GM19099 (cell line): ENCODE measurements around the gene STK11.

Source experiments
- POLR2A ChIP-seq: IDR thresholded peaks from 3 replicates; pipeline ENCODE4 v1.6.1; 2011; ENCODE audit warnings: low read depth; ENCODE audit not compliant: insufficient read length; ENCODE audit errors: extremely low read depth

STK11 gene

GRCh38 chr19:1205114-1206099, at the start of gene STK11:
Gene STK11 (plus strand): TSS chr19:1205778. CDS start chr19:1206914, 1,136 bp downstream.
- peak; percentile 76 for TF ChIP-seq POLR2A

GRCh38 chr19:1156305-1156801, 49.2 kb upstream of the STK11 start:
- TF ChIP-seq POLR2A: no peak

GRCh38 chr19:1156830-1157615, 48.6 kb upstream of the STK11 start:
- no peak for TF ChIP-seq POLR2A

DNA sequence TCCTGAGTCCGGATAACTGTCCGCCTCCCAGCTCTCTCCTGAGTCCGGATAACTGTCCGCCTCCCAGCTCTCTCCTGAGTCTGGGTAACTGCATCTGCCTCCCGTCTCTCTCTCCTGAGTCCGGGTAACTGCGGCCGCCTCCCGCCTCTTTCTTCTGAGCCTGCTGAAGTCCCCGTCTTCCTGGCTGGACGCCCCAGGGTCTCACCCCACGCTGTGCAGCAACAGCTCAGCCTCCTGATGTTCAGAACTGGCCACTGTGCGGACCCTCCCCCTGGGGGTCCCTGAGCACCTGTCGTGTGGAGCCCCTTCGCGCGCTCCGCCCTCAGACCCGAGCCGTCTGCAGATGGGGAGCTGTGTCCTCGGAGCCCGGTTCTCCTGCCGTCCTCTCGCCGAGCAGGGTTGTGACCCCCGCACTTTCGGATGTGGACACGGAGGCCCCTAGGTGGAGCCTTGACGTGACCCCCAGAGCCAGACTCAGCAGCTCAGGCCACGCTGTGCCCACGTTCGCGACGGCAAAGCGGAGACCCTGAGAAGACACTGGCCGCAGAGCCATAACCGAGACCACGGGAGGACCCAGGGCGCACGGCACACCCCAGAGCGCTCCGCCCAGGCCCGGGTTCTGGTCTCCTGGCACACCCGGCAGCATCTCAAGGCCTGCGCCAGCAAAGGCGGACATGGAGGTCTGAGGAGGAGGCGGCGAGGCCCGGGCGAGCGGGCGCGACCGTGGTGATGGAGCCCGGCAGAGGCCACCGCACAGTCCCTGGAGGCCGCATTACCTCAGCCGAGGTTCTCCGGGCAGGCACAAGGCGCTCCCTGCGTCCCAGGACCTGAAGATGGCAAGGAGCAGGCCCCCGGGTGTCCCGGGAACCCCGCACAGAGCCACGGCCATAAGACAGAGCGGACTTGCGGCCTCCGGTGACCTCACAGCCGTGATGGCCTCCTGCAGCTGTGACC, 47.4 kb upstream of the STK11 start:
- TF ChIP-seq POLR2A: no peak

DNA sequence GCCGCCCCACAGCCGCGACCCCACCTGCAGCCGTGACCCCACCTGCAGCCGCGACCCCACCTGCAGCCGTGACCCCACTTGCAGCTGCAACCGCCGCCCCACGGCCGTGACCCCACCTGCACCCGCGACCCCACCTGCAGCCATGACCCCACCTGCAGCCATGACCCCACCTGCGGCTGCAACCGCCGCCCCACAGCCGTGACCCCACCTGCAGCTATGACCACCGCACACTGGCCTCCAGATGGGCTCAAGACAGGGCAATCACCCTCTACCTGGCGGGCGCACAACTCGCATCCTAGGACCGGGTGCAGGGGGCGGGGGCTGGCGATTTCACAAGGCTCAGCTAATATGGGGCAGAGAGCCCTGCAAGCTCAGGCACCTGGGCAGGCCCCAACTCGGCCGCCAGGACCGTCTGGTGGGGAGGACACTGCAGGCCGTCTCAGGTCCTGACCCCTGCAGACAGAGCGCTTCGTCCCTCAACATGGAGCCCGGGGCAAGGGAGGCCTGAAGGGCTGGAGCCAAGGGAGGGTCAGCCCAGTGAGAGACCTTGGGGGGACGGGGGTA, 46.6 kb upstream of the STK11 start:
- no peak for TF ChIP-seq POLR2A

- no peak for TF ChIP-seq POLR2A
Observed at GRCh38 chr19:1159864-1160595, 45.5 kb upstream of the STK11 start.

DNA sequence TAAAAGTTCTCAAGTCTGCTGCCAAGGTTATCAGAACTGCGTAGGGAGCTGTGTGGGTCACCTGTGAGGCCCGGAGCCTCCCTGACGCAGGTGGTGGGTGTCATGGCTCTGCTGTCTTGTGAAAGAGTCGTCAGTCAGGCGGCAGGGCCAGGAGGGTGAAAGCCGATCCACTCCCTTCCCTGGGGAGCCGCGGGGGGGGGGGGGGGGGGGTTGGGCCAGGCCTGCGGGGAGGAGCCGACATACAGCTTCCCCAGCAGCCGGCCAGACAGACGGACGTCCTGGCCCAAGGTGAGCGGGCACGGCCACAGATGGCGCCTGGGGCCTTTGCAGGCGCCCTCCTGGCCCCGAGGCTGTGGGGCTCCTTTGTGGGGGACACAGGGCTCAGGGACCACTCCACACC, 43.9 kb upstream of the STK11 start:
- TF ChIP-seq POLR2A: no peak

DNA sequence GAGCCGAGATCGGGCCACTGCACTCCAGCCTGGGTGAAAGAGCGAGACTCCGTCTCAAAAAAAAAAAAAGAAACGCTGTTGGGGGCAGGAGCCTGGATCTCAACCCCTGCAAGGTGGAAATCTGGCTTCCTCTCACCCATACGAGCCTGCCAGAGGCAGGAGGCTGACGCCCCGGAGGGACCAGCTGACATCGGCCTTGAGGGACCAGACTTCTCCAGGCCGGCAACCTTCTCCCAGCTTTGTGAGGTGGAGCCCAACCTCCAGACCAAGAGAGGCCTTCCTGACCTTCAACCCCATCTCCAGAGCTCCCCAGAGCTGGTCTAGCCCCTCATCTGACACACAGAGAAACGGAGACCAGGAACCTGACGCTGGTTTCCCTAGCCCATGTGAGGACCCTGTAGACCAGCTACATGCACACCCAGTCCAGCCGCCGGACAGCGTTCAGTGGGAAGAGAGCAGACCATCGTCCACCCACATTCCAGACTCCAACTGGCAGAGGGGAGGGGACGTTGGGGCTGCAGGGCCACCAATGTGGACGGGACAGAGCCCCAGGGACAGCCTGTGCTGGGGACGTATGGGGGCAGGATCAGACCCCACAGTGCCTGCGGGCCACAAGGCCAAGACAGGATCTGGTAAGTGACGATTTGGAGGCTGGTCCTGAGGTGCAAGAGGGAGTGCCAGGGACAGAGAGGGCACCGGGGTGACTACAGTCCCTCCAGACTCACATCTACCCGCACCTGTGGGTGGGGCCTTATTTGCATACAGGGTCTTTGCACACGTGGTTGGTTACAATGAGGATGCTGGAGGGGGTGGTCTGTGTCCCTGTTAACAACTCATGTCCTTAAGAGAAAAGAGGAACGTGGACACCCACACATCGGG, 42.9 kb upstream of the STK11 start:
- TF ChIP-seq POLR2A: no peak

GRCh38 chr19:1163283-1163933, 42.2 kb upstream of the STK11 start:
- TF ChIP-seq POLR2A: no peak

DNA sequence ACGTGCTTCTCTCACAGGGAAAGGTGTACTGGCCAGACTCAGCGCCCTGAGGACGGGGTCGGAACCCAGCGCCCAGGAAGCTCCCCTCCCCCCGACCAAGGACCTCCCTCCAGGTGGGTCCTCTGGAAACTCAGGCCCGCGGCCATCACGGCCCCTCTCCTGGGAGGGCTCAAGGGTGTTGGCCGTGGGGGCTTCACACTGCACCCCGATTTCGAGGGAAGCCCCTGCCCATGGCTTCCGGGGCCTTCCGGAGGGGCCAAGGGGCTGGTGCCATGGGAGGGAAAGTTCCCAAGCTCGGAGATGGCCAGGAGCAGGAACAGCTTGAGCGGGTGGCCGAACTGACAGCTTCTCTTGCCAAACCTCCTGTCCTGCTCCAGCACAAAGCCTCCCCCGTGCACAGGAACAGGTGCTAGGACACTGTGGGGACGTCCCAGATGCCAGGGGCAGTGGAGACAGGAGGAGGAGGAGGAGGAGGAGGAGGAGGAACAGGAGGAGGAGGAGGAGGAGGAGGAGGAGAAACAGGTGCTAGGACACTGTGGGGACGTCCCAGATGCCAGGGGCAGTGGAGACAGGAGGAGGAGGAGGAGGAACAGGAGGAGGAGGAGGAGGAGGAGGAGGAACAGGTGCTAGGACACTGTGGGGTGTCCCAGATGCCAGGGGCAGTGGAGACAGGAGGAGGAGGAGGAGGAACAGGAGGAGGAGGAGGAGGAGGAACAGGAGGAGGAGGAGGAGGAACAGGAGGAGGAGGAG, 41.5 kb upstream of the STK11 start:
- no peak for TF ChIP-seq POLR2A
